ENCODE data around the gene SLC25A44. TPM values are rescaled to one million over a fixed set of nuclear protein-coding genes. Genes with fewer than 3 reads are reported as not detected.

SLC25A44 gene
- total and polyA plus RNA-seq, 2 of the 8 experiments (the other 6 are each of a cell fraction or from before 2014, with no cell fraction given): 23.4 to 32.1 TPM

GRCh38 chr1:156148216-156148615 is 45.7 kb upstream of the SLC25A44 start:
- H4K5ac ChIP-seq (ENCODE audit: insufficient read length, low read depth, low read length): no peak overlapping the region
- no peaks in the 10 kb centered on the region for H4K20me1 ChIP-seq (replicated peaks in 1 of 2; ENCODE audit: control insufficient read depth in 1 of 2, insufficient read depth in 2 of 2, low read length in 2 of 2)
- H3K27me3 ChIP-seq (replicated peaks in 1 of 4; ENCODE audit: control insufficient read depth in 3 of 4, extremely low read depth in 1 of 4, insufficient read depth in 3 of 4, low read length in 3 of 4): no peaks in the 10 kb centered on the region
- H3K79me2 ChIP-seq (ENCODE audit: control insufficient read depth in 1 of 2, insufficient read depth in 2 of 2, low read length in 2 of 2): no peaks in the 10 kb centered on the region
- no peak overlapping the region for H3K56ac ChIP-seq (replicated peaks; ENCODE audit: insufficient read length, low read depth, low read length)
- H2AFZ ChIP-seq (ENCODE audit: low read length): no peak overlapping the region
- H3K23ac ChIP-seq (ENCODE audit: insufficient read length): no peak overlapping the region
- peaks cover 27 to 43% (median 28%) of the 10 kb centered on the region in 4 experiments for H3K4me1 ChIP-seq (replicated peaks in 1 of 4; ENCODE audit: control insufficient read depth in 3 of 4, insufficient read depth in 4 of 4, low read length in 3 of 4)
- POLR2A ChIA-PET (ENCODE audit: partially characterized antibody): interaction anchor here (0.8 to 8.5 kb wide), 8 partner anchors 25 to 100 kb away, joined by 3 to 64 read pairs (median 10); partner anchors contain the start of genes PAQR6, PMF1 and SLC25A44
- peak overlapping the region; percentile 40; the same call in 1 of the 2 replicates for H2BK5ac ChIP-seq (ENCODE audit: low read depth, low read length)
- H4K8ac ChIP-seq (ENCODE audit: extremely low read depth, insufficient read depth, low read length): no peak overlapping the region
- H3K4ac ChIP-seq (replicated peaks; ENCODE audit: insufficient read length, low read depth, low read length): no peak overlapping the region
- no peak overlapping the region for H3K4me2 ChIP-seq (ENCODE audit: insufficient read depth in 1 of 2, low read depth in 2 of 2, low read length in 2 of 2)
- 90% methylated on average over 6 of the region's 6 CpGs; no CpG with 5 or more reads in 1 of the 2 experiments for WGBS, 2 experiments (ENCODE audit: extremely low coverage in 1 of 2, insufficient coverage in 1 of 2, insufficient read length in 1 of 2, insufficient replicate concordance in 2 of 2, low coverage in 1 of 2, low lambda C conversion rate in 2 of 2, missing lambda C conversion rate in 1 of 2)
- peak overlapping the region; percentile 55; the same call in 1 of the 2 replicates for H2BK20ac ChIP-seq (ENCODE audit: low read length)
- FAIRE-seq: no peak
- H3K23me2 ChIP-seq (ENCODE audit: low read depth, low read length): peaks cover 3% of the 10 kb centered on the region; the same call in 1 of the 2 replicates
- no peak overlapping the region for H3K14ac ChIP-seq (ENCODE audit: insufficient read length)
- H3K27ac ChIP-seq (ENCODE audit: low read depth, low read length): no peak overlapping the region
- H2AK5ac ChIP-seq (ENCODE audit: low read depth, low read length): peak overlapping the region; percentile 56; the same call in 1 of the 2 replicates
- H4K91ac ChIP-seq (replicated peaks; ENCODE audit: insufficient read length, low read length): peak overlapping the region; percentile 83
- peak overlapping the region; percentile 29; the same call in 1 of the 2 replicates for H2BK12ac ChIP-seq (ENCODE audit: low read depth, low read length)
- H3K36me3 ChIP-seq (ENCODE audit: control insufficient read depth in 2 of 4, insufficient read depth in 4 of 4, low read length in 3 of 4): no peaks in the 10 kb centered on the region
- no peak overlapping the region for H3K4me3 ChIP-seq (ENCODE audit: extremely low read depth in 1 of 4, insufficient read depth in 2 of 4, low read depth in 3 of 4, low read length in 4 of 4)
- H2BK15ac ChIP-seq (ENCODE audit: low read length): peak overlapping the region; percentile 53; the same call in 1 of the 2 replicates
- peak overlapping the region; percentile 1; the same call in 1 of the 2 replicates for H3K18ac ChIP-seq (ENCODE audit: extremely low read depth, low read length)
- H2BK120ac ChIP-seq (replicated peaks; ENCODE audit: low read depth, low read length): peak overlapping the region; percentile 40
- DNase-seq (ENCODE audit: low read depth in 1 of 2, low spot score in 2 of 2): no peak
- H3K79me1 ChIP-seq (ENCODE audit: low read depth, low read length): no peaks in the 10 kb centered on the region; the same call in 1 of the 2 replicates
- CTCF ChIA-PET (ENCODE audit: partially characterized antibody): interaction anchor here (0.8 to 42.4 kb wide), 9 partner anchors 11 to 186 kb away, joined by 3 to 1994 read pairs (median 5); partner anchors contain the start of genes BGLAP, MEX3A, PAQR6 and SLC25A44
- H3K9ac ChIP-seq (replicated peaks in 1 of 4; ENCODE audit: extremely low read depth in 1 of 4, low read depth in 3 of 4, low read length in 3 of 4): no peak overlapping the region
- H3K9me3 ChIP-seq (ENCODE audit: insufficient read depth in 2 of 2, low read depth in 1 of 2, low read length in 1 of 2): no peaks in the 10 kb centered on the region
- TF ChIP-seq USF2 (IDR thresholded peaks at IDR 0.05; ENCODE audit: low read length): no peak
- TF ChIP-seq TBP (IDR thresholded peaks at IDR 0.05; ENCODE audit: low read depth, low read length): no peak
- TF ChIP-seq YY1 (IDR thresholded peaks at IDR 0.05; ENCODE audit: low read depth, low read length): no peak
- TF ChIP-seq EZH2 (IDR thresholded peaks at IDR 0.05; ENCODE audit: low read depth, low read length, severe bottlenecking): no peak
- no peak for TF ChIP-seq SP4 (IDR thresholded peaks at IDR 0.05; ENCODE audit: low read length)
- no peak for TF ChIP-seq SIN3A (conservative IDR thresholded peaks at IDR 0.05 in 1 of 2, IDR thresholded peaks at IDR 0.05 in 1 of 2; ENCODE audit: low read depth in 1 of 2, low read length in 2 of 2)
- no peak for TF ChIP-seq BACH1 (IDR thresholded peaks at IDR 0.05; ENCODE audit: low read length)
- no peak for TF ChIP-seq CTBP2 (IDR thresholded peaks at IDR 0.05; ENCODE audit: borderline replicate concordance, insufficient read depth, insufficient read length, low read length)
- TF ChIP-seq, protein P1, sequence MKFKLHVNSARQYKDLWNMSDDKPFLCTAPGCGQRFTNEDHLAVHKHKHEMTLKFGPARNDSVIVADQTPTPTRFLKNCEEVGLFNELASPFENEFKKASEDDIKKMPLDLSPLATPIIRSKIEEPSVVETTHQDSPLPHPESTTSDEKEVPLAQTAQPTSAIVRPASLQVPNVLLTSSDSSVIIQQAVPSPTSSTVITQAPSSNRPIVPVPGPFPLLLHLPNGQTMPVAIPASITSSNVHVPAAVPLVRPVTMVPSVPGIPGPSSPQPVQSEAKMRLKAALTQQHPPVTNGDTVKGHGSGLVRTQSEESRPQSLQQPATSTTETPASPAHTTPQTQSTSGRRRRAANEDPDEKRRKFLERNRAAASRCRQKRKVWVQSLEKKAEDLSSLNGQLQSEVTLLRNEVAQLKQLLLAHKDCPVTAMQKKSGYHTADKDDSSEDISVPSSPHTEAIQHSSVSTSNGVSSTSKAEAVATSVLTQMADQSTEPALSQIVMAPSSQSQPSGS (IDR thresholded peaks at IDR 0.05; ENCODE audit: low read length): no peak
- no peak for TF ChIP-seq HDAC6 (IDR thresholded peaks at IDR 0.05; ENCODE audit: low read depth, low read length)
